CD4-positive, alpha-beta T cell treated with Interleukin-4 for 1 hour (primary cell): ENCODE measurements around the gene TMEM239.
A peak's percentile ranks its signal among the peaks of the same experiment; 100 is the strongest.
"Not testable (repeated sequence)": the region's sequence is repeated elsewhere in the genome, so short reads cannot be mapped to it uniquely, and the experiment has no call there.

ENCODE experiments used
- DNase-seq, 2 donors: peaks; one replicate each; pipeline ENCODE4 v3.0.0-alpha.2; 2020 to 2022

Gene TMEM239

GRCh38 chr20:2820896-2821869 is 5.0 kb downstream of the TMEM239 start:
- no peak for DNase-seq

- DNase-seq: peak; percentile 44 to 61
These were observed 5.9 kb downstream of the TMEM239 start for GRCh38 chr20:2822073-2822472.

GRCh38 chr20:2825761-2826160 is 9.6 kb downstream of the TMEM239 start:
- peak in 1 of 2 donors; percentile 20 for DNase-seq

- no peak for DNase-seq
These were observed 10.5 kb downstream of the TMEM239 start for GRCh38 chr20:2826655-2827054.

- DNase-seq: no peak
These were observed 13.2 kb downstream of the TMEM239 start for GRCh38 chr20:2829376-2829775.

GRCh38 chr20:2831206-2831605 is 15.0 kb downstream of the TMEM239 start:
- not testable (repeated sequence) for DNase-seq

GRCh38 chr20:2833761-2834160 is 17.6 kb downstream of the TMEM239 start:
- DNase-seq: no peak

- no peak for DNase-seq
These were observed 18.4 kb downstream of the TMEM239 start for GRCh38 chr20:2834401-2835110.

- DNase-seq: no peak
These were observed 19.2 kb downstream of the TMEM239 start for GRCh38 chr20:2835331-2835796.

GRCh38 chr20:2836035-2836434 is 19.9 kb downstream of the TMEM239 start:
- DNase-seq: no peak

- DNase-seq: no peak
These were observed 21.2 kb downstream of the TMEM239 start for GRCh38 chr20:2837221-2837960.

GRCh38 chr20:2838170-2838797 is 22.1 kb downstream of the TMEM239 start:
- no peak for DNase-seq

- no peak for DNase-seq
These were observed 22.9 kb downstream of the TMEM239 start for GRCh38 chr20:2838847-2839671.

- no peak for DNase-seq
These were observed 23.6 kb downstream of the TMEM239 start for GRCh38 chr20:2839732-2840137.

- peak; percentile 88 to 89 for DNase-seq
These were observed 24.2 kb downstream of the TMEM239 start, which contains the start of the genes PCED1A and VPS16 for GRCh38 chr20:2840138-2840966. PCED1A (minus strand) TSS chr20:2840655; CDS start chr20:2839912, 743 bp downstream. VPS16 (plus strand) TSS chr20:2840745; CDS start chr20:2840775, 30 bp downstream.

- DNase-seq: peak in 1 of 2 donors; percentile 39
These were observed 24.9 kb downstream of the TMEM239 start for GRCh38 chr20:2840967-2841531.

GRCh38 chr20:2845607-2846006 is 29.4 kb downstream of the TMEM239 start:
- no peak for DNase-seq

GRCh38 chr20:2846698-2847097 is 30.5 kb downstream of the TMEM239 start:
- DNase-seq: no peak

- no peak for DNase-seq
These were observed 31.6 kb downstream of the TMEM239 start for GRCh38 chr20:2847802-2848201.

GRCh38 chr20:2849529-2849928 is 33.4 kb downstream of the TMEM239 start:
- DNase-seq: no peak
